Stimulated activated CD8-positive, alpha-beta memory T cell treated with anti-CD3 and anti-CD28 coated beads, Interleukin-7, amount 100 ng/mL, for 4 hours (primary cell): ENCODE results near the gene CACNB2.

Experiments used
- DNase-seq, 2 donors: peaks; one replicate each; pipeline ENCODE4 v3.0.0-alpha.2; 2020; ENCODE audit warnings: low read depth in 2 of 2

CACNB2 gene

GRCh38 chr10:18229826-18230225 is 89.6 kb downstream of the CACNB2 start:
- DNase-seq, result no peak

GRCh38 chr10:18230794-18231193 is 90.6 kb downstream of the CACNB2 start:
- no peak for DNase-seq

- DNase-seq, result no peak
These were observed 91.3 kb downstream of the CACNB2 start for GRCh38 chr10:18231480-18231879.

- no peak for DNase-seq
These were observed 93.6 kb downstream of the CACNB2 start for GRCh38 chr10:18233775-18234174.

GRCh38 chr10:18235477-18235876 is 95.3 kb downstream of the CACNB2 start:
- no peak for DNase-seq

- DNase-seq, result no peak
These were observed 96.5 kb downstream of the CACNB2 start for GRCh38 chr10:18236756-18237155.

- DNase-seq, result no peak
These were observed 98.8 kb downstream of the CACNB2 start for GRCh38 chr10:18238870-18239485.

- no peak for DNase-seq
These were observed 100.1 kb downstream of the CACNB2 start for GRCh38 chr10:18240185-18240882.

GRCh38 chr10:18246967-18247366 is 106.7 kb downstream of the CACNB2 start:
- no peak for DNase-seq

GRCh38 chr10:18252086-18252485 is 111.9 kb downstream of the CACNB2 start:
- DNase-seq, result no peak

GRCh38 chr10:18254086-18254485 is 113.9 kb downstream of the CACNB2 start:
- no peak for DNase-seq

GRCh38 chr10:18254692-18255091 is 114.5 kb downstream of the CACNB2 start:
- no peak for DNase-seq

- no peak for DNase-seq
These were observed 120.2 kb downstream of the CACNB2 start for GRCh38 chr10:18260310-18260922.

GRCh38 chr10:18261063-18261610 is 120.9 kb downstream of the CACNB2 start:
- no peak for DNase-seq

- no peak for DNase-seq
These were observed 121.6 kb downstream of the CACNB2 start for GRCh38 chr10:18261768-18262231.

- DNase-seq, result no peak
These were observed 124.3 kb downstream of the CACNB2 start for GRCh38 chr10:18264466-18265050.

- no peak for DNase-seq
These were observed 127.8 kb downstream of the CACNB2 start for GRCh38 chr10:18268005-18268404.

GRCh38 chr10:18271491-18271890 is 131.3 kb downstream of the CACNB2 start:
- DNase-seq, result no peak

- DNase-seq, result no peak
These were observed 132.8 kb downstream of the CACNB2 start for GRCh38 chr10:18273039-18273438.

- no peak for DNase-seq
These were observed 138.0 kb downstream of the CACNB2 start for GRCh38 chr10:18278181-18278580.

GRCh38 chr10:18279173-18279572 is 138.9 kb downstream of the CACNB2 start:
- DNase-seq, result no peak

- no peak for DNase-seq
These were observed 141.9 kb downstream of the CACNB2 start for GRCh38 chr10:18282094-18282493.
